HEK293 (cell line): ENCODE measurements around the gene GAS5.

Source experiments
- CTCF ChIA-PET: fragments of 350-600 bp; formaldehyde crosslinking; extraction: SDS; loops from one replicate; lab custom pipeline; 2021; ENCODE audit warnings: antibody characterized with exemption; lab: Yijun Ruan, JAX
- POLR2A ChIA-PET: fragments of 300-600 bp; formaldehyde crosslinking; extraction: SDS; loops from one replicate; lab custom pipeline; 2020; ENCODE audit warnings: antibody characterized with exemption, inconsistent platforms; lab: Yijun Ruan, JAX
- H3K27ac ChIP-seq: fragments of 200-500 bp; sonication (Bioruptor generic); 2 replicates; pipeline ENCODE4 v1.5.1; 2014; ENCODE audit warnings: low read depth, low read length, control low read depth, inconsistent platforms; ENCODE audit errors: extremely low read depth
- H3K36me3 ChIP-seq, 2 experiments: fragments of 200-500 bp in 1 of 2; sonication (Bioruptor generic) in 1 of 2; 1 replicate in 1 of 2; 2 replicates in 1 of 2; pipeline ENCODE4 v1.5.1; 2014 to 2017; ENCODE audit warnings: inconsistent platforms in 2 of 2, low read length in 2 of 2; ENCODE audit not compliant: control insufficient read depth in 2 of 2, insufficient read depth in 1 of 2
- H3K4me1 ChIP-seq: fragments of 200-500 bp; sonication (Bioruptor generic); 2 replicates; pipeline ENCODE4 v1.5.1; 2014; ENCODE audit warnings: mild to moderate bottlenecking, low read length, inconsistent platforms; ENCODE audit not compliant: control insufficient read depth, insufficient read depth
- H3K4me3 ChIP-seq: 2 replicates; pipeline ENCODE4 v1.5.1; 2011; ENCODE audit warnings: low read depth, mild to moderate bottlenecking, control low read depth, low read length, moderate library complexity
- H3K9me3 ChIP-seq: fragments of 200-500 bp; sonication (Bioruptor generic); 2 replicates; pipeline ENCODE4 v1.5.1; 2014; ENCODE audit warnings: low read depth, low read length, inconsistent platforms; ENCODE audit not compliant: control insufficient read depth, insufficient read depth
- EGR2 ChIP-seq: fragments of 450-650 bp; formaldehyde crosslinking; IDR thresholded peaks from 2 replicates; pipeline ENCODE4 v1.5.1; 2016; ENCODE audit warnings: low read depth, missing biosample characterization, missing genetic modification characterization
- KLF9 ChIP-seq: fragments of 450-650 bp; formaldehyde crosslinking; IDR thresholded peaks from 2 replicates; pipeline ENCODE4 v1.5.1; 2016; ENCODE audit warnings: missing biosample characterization, missing genetic modification characterization, low read depth
- SCRT1 ChIP-seq: fragments of 450-650 bp; formaldehyde crosslinking; IDR thresholded peaks from 2 replicates; pipeline ENCODE4 v1.5.1; 2016; ENCODE audit warnings: missing biosample characterization, missing genetic modification characterization, borderline replicate concordance
- SP2 ChIP-seq: fragments of 450-650 bp; formaldehyde crosslinking; IDR thresholded peaks from 2 replicates; pipeline ENCODE4 v1.5.1; 2016; ENCODE audit warnings: missing biosample characterization, missing genetic modification characterization
- YY2 ChIP-seq: fragments of 450-650 bp; formaldehyde crosslinking; IDR thresholded peaks from 2 replicates; pipeline ENCODE4 v1.5.1; 2016; ENCODE audit warnings: missing biosample characterization, missing genetic modification characterization
- ZBTB8A ChIP-seq: fragments of 450-650 bp; formaldehyde crosslinking; IDR thresholded peaks from 2 replicates; pipeline ENCODE4 v1.5.1; 2016; ENCODE audit warnings: missing biosample characterization, missing genetic modification characterization
- ZFP69B ChIP-seq: fragments of 450-650 bp; formaldehyde crosslinking; IDR thresholded peaks from 2 replicates; pipeline ENCODE4 v1.5.1; 2016; ENCODE audit warnings: missing biosample characterization, missing genetic modification characterization
- ZNF138 ChIP-seq: fragments of 450-650 bp; formaldehyde crosslinking; IDR thresholded peaks from 2 replicates; pipeline ENCODE4 v1.5.1; 2016; ENCODE audit warnings: missing biosample characterization, missing genetic modification characterization, borderline replicate concordance
- ZNF19 ChIP-seq: fragments of 450-650 bp; formaldehyde crosslinking; IDR thresholded peaks from 2 replicates; pipeline ENCODE4; 2016; ENCODE audit warnings: missing biosample characterization, missing genetic modification characterization, low read depth
- ZNF26 ChIP-seq: fragments of 450-650 bp; formaldehyde crosslinking; IDR thresholded peaks from 2 replicates; pipeline ENCODE4 v1.5.1; 2016; ENCODE audit warnings: missing biosample characterization, missing genetic modification characterization
- ZNF266 ChIP-seq: fragments of 450-650 bp; formaldehyde crosslinking; IDR thresholded peaks from 2 replicates; pipeline ENCODE4 v1.5.1; 2016; ENCODE audit warnings: missing biosample characterization, missing genetic modification characterization, low read depth
- ZNF274 ChIP-seq, 2 experiments: fragments of 200-500 bp in 1 of 2; fragments of 450-650 bp in 1 of 2; sonication (Bioruptor generic) in 1 of 2; formaldehyde crosslinking in 1 of 2; IDR thresholded peaks; 2 replicates each; pipeline versions ENCODE4 v1.5.1 to v1.6.1; 2014 to 2016; ENCODE audit warnings: borderline replicate concordance in 1 of 2, inconsistent platforms in 1 of 2, low read length in 1 of 2, missing biosample characterization in 1 of 2, missing genetic modification characterization in 1 of 2
- ZNF311 ChIP-seq: fragments of 450-650 bp; formaldehyde crosslinking; IDR thresholded peaks from 2 replicates; pipeline ENCODE4 v1.5.1; 2017; ENCODE audit warnings: missing biosample characterization, missing genetic modification characterization, borderline replicate concordance
- ZNF423 ChIP-seq: fragments of 450-650 bp; formaldehyde crosslinking; IDR thresholded peaks from 2 replicates; pipeline ENCODE4 v1.5.1; 2016; ENCODE audit warnings: missing biosample characterization, missing genetic modification characterization
- ZNF561 ChIP-seq: fragments of 450-650 bp; IDR thresholded peaks from 2 replicates; pipeline ENCODE4 v1.5.1; 2018; ENCODE audit warnings: missing biosample characterization, missing genetic modification characterization, borderline replicate concordance
- ZNF747 ChIP-seq: fragments of 450-650 bp; formaldehyde crosslinking; IDR thresholded peaks from 2 replicates; pipeline ENCODE4 v1.5.1; 2016; ENCODE audit warnings: missing biosample characterization, missing genetic modification characterization
- ZNF76 ChIP-seq: fragments of 450-650 bp; formaldehyde crosslinking; IDR thresholded peaks from 2 replicates; pipeline ENCODE4; 2016; ENCODE audit warnings: low read depth, missing biosample characterization, missing genetic modification characterization, borderline replicate concordance
- ZSCAN18 ChIP-seq: fragments of 450-650 bp; formaldehyde crosslinking; IDR thresholded peaks from 2 replicates; pipeline ENCODE4 v1.5.1; 2016; ENCODE audit warnings: missing biosample characterization, missing genetic modification characterization
- TF ChIP-seq, protein P1 (sequence below): fragments of 450-650 bp; formaldehyde crosslinking; IDR thresholded peaks from 2 replicates; pipeline ENCODE4 v1.5.1; 2016; ENCODE audit warnings: missing biosample characterization, missing genetic modification characterization

GAS5 gene

DNA sequence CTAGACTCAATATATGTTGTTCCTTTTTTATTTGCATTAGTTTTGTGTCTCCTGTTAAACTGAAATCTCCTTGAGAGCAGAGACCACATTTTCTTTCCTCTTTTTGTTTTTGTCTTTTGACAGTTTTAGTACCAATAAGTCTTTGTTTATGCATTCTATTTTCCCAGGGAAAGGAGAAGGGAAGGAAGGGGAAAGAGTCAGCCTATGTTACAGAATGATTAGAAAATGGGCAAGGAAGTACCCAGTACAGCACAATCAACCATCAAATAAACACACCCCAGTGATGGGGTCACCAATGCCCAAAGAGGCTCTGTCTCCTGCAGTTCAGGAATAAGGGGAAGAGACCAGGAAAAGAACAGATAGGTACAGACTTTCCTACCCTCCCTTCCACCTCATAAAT, 10.5 kb upstream of the GAS5 start:
- H3K27ac ChIP-seq = no peak overlapping the region
- peaks cover 3 to 30% of the 10 kb centered on the region in 2 experiments; a peak in 2 of 3 replicates for H3K36me3 ChIP-seq
- H3K4me3 ChIP-seq = no peak overlapping the region
- H3K4me1 ChIP-seq = no peaks in the 10 kb centered on the region
- H3K9me3 ChIP-seq = no peaks in the 10 kb centered on the region
- ChIA-PET CTCF (interaction anchor here (0.7 kb wide), 1 partner anchor 89 kb away, joined by 3 read pairs; no protein-coding TSS in a partner anchor), POLR2A (no interaction called here)
- TF ChIP-seq ZNF266 (tag by site-specific recombination) = no peak
- TF ChIP-seq ZBTB8A = no peak
- no peak for TF ChIP-seq ZNF26 (tag by site-specific recombination)
- TF ChIP-seq ZNF311 (tag by site-specific recombination) = no peak
- no peak for TF ChIP-seq KLF9 (tag by site-specific recombination)
- TF ChIP-seq ZSCAN18 (tag by site-specific recombination) = no peak
- TF ChIP-seq ZNF138 (tag by site-specific recombination) = no peak
- no peak for TF ChIP-seq EGR2 (tag by site-specific recombination)
- no peak for TF ChIP-seq YY2 (tag by site-specific recombination)
- no peak for TF ChIP-seq ZNF76 (tag by site-specific recombination)
- TF ChIP-seq SP2 (tag by site-specific recombination) = no peak

- Histone ChIP-seq H3K9me3 (no peaks in the 10 kb centered on the region), H3K36me3 (peaks cover 3 to 31% of the 10 kb centered on the region in 2 experiments; a peak in 2 of 3 replicates), H3K4me3 (no peak overlapping the region), H3K4me1 (no peaks in the 10 kb centered on the region), H3K27ac (no peak overlapping the region)
- no peak for TF ChIP-seq ZNF423 (tag by site-specific recombination)
- no peak for TF ChIP-seq ZNF561 (tag by site-specific recombination)
- TF ChIP-seq SCRT1 = no peak
- ChIA-PET POLR2A (interaction anchor here (1.1 kb wide), 1 partner anchor 9 kb away, joined by 3 read pairs; the partner anchor contains the start of genes GAS5 and ZBTB37), CTCF (no interaction called here)
These were observed 8.9 kb upstream of the GAS5 start for GRCh38 chr1:173876732-173877131.

DNA sequence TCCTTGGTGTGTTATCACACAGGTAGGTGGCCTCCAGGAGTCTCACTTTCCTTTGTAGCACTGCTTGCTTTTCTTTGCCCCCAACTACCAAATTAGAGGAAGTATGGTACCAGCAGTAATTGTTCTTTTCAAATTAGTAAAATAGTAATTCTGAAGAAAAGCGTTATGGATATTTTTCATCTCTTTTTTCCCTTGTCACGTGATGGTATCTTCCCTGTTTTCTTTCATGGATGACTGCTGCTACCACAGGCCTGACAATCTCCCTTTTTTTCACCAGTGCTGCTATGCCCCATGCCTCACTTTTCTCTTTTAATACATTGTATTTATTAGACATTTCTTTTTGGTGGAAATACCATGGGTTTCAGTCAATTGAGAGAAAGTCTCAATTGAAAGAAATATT, 3.7 kb upstream of the GAS5 start:
- Histone ChIP-seq H3K9me3 (no peaks in the 10 kb centered on the region), H3K36me3 (peaks cover 7 to 47% of the 10 kb centered on the region in 2 experiments; a peak in 2 of 3 replicates)
- no peak for TF ChIP-seq ZNF19 (tag by site-specific recombination)
- TF ChIP-seq, protein P1, sequence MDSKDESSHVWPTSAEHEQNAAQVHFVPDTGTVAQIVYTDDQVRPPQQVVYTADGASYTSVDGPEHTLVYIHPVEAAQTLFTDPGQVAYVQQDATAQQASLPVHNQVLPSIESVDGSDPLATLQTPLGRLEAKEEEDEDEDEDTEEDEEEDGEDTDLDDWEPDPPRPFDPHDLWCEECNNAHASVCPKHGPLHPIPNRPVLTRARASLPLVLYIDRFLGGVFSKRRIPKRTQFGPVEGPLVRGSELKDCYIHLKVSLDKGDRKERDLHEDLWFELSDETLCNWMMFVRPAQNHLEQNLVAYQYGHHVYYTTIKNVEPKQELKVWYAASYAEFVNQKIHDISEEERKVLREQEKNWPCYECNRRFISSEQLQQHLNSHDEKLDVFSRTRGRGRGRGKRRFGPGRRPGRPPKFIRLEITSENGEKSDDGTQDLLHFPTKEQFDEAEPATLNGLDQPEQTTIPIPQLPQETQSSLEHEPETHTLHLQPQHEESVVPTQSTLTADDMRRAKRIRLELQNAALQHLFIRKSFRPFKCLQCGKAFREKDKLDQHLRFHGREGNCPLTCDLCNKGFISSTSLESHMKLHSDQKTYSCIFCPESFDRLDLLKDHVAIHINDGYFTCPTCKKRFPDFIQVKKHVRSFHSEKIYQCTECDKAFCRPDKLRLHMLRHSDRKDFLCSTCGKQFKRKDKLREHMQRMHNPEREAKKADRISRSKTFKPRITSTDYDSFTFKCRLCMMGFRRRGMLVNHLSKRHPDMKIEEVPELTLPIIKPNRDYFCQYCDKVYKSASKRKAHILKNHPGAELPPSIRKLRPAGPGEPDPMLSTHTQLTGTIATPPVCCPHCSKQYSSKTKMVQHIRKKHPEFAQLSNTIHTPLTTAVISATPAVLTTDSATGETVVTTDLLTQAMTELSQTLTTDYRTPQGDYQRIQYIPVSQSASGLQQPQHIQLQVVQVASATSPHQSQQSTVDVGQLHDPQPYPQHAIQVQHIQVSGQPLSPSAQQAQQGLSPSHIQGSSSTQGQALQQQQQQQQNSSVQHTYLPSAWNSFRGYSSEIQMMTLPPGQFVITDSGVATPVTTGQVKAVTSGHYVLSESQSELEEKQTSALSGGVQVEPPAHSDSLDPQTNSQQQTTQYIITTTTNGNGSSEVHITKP (tag by site-specific recombination) = peak; percentile 53
- TF ChIP-seq ZFP69B (tag by site-specific recombination) = no peak
- no peak for TF ChIP-seq ZNF747 (tag by site-specific recombination)
- no peak for TF ChIP-seq ZNF274 (IDR thresholded peaks at IDR 0.05; ENCODE audit: low read length)
- TF ChIP-seq ZNF274 (tag by site-specific recombination; IDR thresholded peaks at IDR 0.05; ENCODE audit: borderline replicate concordance) = no peak
- TF ChIP-seq, all 188 proteins: peak for 1
- no peak overlapping the region for H3K27ac ChIP-seq
- H3K4me3 ChIP-seq = no peak overlapping the region
- ChIA-PET CTCF (interaction anchor here (0.6 kb wide), 2 partner anchors 346 to 392 kb away, joined by 3 to 4 read pairs; no protein-coding TSS in a partner anchor), POLR2A (no interaction called here)
- no peaks in the 10 kb centered on the region; the same call in 1 of the 2 replicates for H3K4me1 ChIP-seq
